GM18870 (cell line): ENCODE results near the gene ZC3H7A.

Experiments
- ATAC-seq: cut with Tn5 transposase; IDR thresholded peaks from one replicate; pipeline ENCODE4 v1.9.1; 2021; ENCODE audit warnings: moderate library complexity; ENCODE audit not compliant: unreplicated experiment

The ZC3H7A gene

GRCh38 chr16:11707679-11708197 is 89.3 kb downstream of the ZC3H7A start:
- no peak for ATAC-seq

DNA sequence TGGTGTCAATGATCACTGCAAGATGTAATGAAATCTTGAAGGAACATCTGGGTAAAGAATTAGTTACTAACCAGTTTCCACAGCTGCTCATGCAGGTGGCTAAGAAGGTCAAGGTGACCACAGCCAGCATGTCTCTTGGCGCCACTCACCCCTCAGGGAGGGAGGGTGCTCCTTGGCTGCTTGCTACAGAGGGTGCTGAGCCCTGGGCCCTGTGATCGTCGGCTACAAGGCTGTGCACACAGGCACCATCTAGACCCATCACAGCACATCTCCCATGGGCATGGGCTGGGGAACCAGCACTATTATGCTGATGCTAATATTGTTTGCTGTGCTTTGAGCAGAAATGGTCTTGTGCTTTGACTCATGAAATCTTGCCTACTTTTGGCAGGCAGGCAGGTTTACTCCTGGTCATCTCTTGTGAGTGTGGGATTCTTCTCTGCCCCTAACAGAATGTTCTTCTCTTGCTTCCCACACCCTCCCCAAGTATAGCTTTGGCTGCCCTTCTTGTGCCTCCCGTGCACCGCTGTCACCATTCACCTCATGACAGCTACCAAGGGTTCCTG is 90.8 kb downstream of the ZC3H7A start:
- ATAC-seq: no peak

DNA sequence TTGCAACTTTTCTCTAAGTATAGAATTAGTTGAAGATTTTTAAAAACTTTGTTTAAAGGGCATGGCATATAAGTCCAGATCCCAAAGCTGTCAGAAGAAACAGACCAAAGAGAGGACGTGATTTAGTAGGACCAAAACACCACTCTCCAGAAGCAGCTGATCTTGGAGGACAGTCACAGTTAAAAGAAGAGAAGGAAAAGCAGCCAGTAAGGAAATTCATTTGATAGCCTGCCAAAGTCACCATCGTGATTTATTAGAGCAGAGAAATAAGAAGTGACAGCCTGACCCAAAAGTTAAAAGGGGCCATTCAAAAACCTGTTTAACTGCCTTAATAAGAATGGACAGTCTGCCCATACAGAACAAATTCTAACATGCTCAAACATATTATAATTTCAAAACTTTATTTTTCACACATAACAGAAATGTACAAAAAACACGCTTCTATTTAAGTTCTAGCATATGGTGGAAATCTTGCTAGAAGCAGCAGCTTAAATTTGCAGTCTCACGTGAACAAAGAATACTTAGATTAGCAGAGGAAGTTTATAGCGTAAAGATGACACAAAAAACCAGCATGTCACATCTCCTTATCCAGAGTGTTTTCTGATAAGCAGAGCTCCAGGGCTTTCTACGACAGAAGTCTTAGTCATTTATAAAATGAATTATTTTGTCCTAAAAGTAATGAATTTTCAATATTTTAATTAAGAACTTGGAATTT is 91.6 kb downstream of the ZC3H7A start:
- ATAC-seq: no peak
